PC-3 (cell line): ENCODE measurements around the gene BHLHA15. TPM values are rescaled to one million over a fixed set of nuclear protein-coding genes. Genes with fewer than 3 reads are reported as not detected.

Experiments
- ATAC-seq: fragments of 200-7000 bp; cut with Tn5 transposase; 2 replicates; pipeline ENCODE4 v1.9.1; 2020; ENCODE audit warnings: mild to moderate bottlenecking, moderate library complexity
- BruUV-seq: library from RNA; stranded (reverse); fragments of 400-500 nt; replicated peaks from 2 replicates; lab custom pipeline; 2021; lab: Mats Ljungman, UMichigan
- CTCF ChIA-PET: fragments of 300-600 bp; sonication (Branson Sonifier 250); formaldehyde crosslinking; loops from one replicate; lab custom pipeline; 2022; ENCODE audit warnings: antibody characterized with exemption; lab: Charles Lee
- POLR2A ChIA-PET: fragments of 300-600 bp; sonication (Branson Sonifier 250); formaldehyde crosslinking; loops from one replicate; lab custom pipeline; 2022; ENCODE audit warnings: antibody characterized with exemption; ENCODE audit not compliant: unreplicated experiment; lab: Charles Lee
- DNase-seq: peaks from one replicate; pipeline ENCODE4 v3.0.0-alpha.2; 2015
- H2AFZ ChIP-seq: fragments of 300-600 bp; sonication (generic); 2 replicates; pipeline ENCODE4 v1.6.0; 2016; ENCODE audit warnings: antibody characterized with exemption, low read length
- H3F3A ChIP-seq: fragments of 300-600 bp; sonication (generic); one replicate; pipeline ENCODE4 v1.6.0; 2017; ENCODE audit warnings: antibody characterized with exemption, low read length, control low read depth, mild to moderate bottlenecking; ENCODE audit not compliant: unreplicated experiment
- H3K27ac ChIP-seq: fragments of 300-600 bp; sonication (generic); 2 replicates; pipeline ENCODE4 v1.5.1; 2016; ENCODE audit warnings: mild to moderate bottlenecking, low read length
- H3K27me3 ChIP-seq: fragments of 300-600 bp; sonication (generic); 2 replicates; pipeline ENCODE4 v1.6.1; 2016; ENCODE audit warnings: low read length, mixed read lengths
- H3K36me3 ChIP-seq: fragments of 300-600 bp; sonication (generic); 2 replicates; pipeline ENCODE4 v1.6.1; 2016; ENCODE audit warnings: low read depth, mixed run types, low read length, mixed read lengths
- H3K4me1 ChIP-seq: fragments of 300-600 bp; sonication (generic); 2 replicates; pipeline ENCODE4 v1.5.1; 2016; ENCODE audit warnings: low read length; ENCODE audit not compliant: insufficient read depth
- H3K4me2 ChIP-seq: fragments of 300-600 bp; sonication (generic); 2 replicates; pipeline ENCODE4 v1.6.0; 2016; ENCODE audit warnings: low read length
- H3K4me3 ChIP-seq: fragments of 300-600 bp; sonication (generic); 2 replicates; pipeline ENCODE4 v1.5.1; 2016; ENCODE audit warnings: mild to moderate bottlenecking, low read length, mixed read lengths
- H3K79me2 ChIP-seq: fragments of 300-600 bp; sonication (generic); 2 replicates; pipeline ENCODE4 v1.6.1; 2017; ENCODE audit warnings: low read length, mixed read lengths
- H3K9ac ChIP-seq: fragments of 300-600 bp; sonication (generic); 2 replicates; pipeline ENCODE4 v1.6.0; 2016; ENCODE audit warnings: mild to moderate bottlenecking, low read length
- H3K9me2 ChIP-seq: fragments of 300-600 bp; sonication (generic); replicated peaks from 2 replicates; pipeline ENCODE4 v1.6.1; 2016; ENCODE audit warnings: mixed run types, low read length, mixed read lengths
- H3K9me3 ChIP-seq: fragments of 300-600 bp; sonication (generic); 2 replicates; pipeline ENCODE4 v1.6.1; 2016; ENCODE audit warnings: low read length, mixed read lengths
- H4K20me1 ChIP-seq: fragments of 300-600 bp; sonication (generic); 2 replicates; pipeline ENCODE4 v1.6.1; 2016; ENCODE audit warnings: low read length, mixed read lengths
- CTCF ChIP-seq: fragments of 300-600 bp; sonication (generic); conservative IDR thresholded peaks from 2 replicates; pipeline ENCODE4 v1.5.1; 2017; ENCODE audit warnings: antibody characterized with exemption, low read depth, mild to moderate bottlenecking, low read length
- EZH2 ChIP-seq: fragments of 300-600 bp; sonication (generic); IDR thresholded peaks from one replicate; pipeline ENCODE4 v1.6.1; 2017; ENCODE audit warnings: antibody characterized with exemption, mild to moderate bottlenecking, low read length; ENCODE audit not compliant: unreplicated experiment
- EZH2phosphoT487 ChIP-seq: fragments of 300-600 bp; sonication (generic); IDR thresholded peaks from 2 replicates; pipeline ENCODE4 v1.6.1; 2018; ENCODE audit warnings: mild to moderate bottlenecking, antibody characterized with exemption, low read length, borderline replicate concordance
- intact Hi-C: fragments of 100-400 bp; cut with micrococcal nuclease; formaldehyde crosslinking; loops from 2 replicates; pipeline ENCODE4 v1.9.0; 2023
- total RNA-seq: library from RNA; depleted of rRNA; stranded (reverse); fragments of >200 nt; gene quantifications from 2 replicates; pipeline ENCODE4 v1.2.3, GENCODE V29; 2014

The BHLHA15 gene
- total RNA-seq, 1 experiment from 2014 or later: 12.0 TPM

GRCh38 chr7:98215561-98216495, 4.6 kb downstream of the BHLHA15 start:
- no peak overlapping the region for H3K4me3 ChIP-seq
- intact Hi-C loops: no loop called here
- DNase-seq: no peak
- H3K9ac ChIP-seq: no peak overlapping the region
- no peak overlapping the region for H2AFZ ChIP-seq
- TF ChIP-seq CTCF (no peak), EZH2 (no peak), EZH2phosphoT487 (no peak)
- H3K36me3 ChIP-seq: no peaks in the 10 kb centered on the region
- no peaks in the 10 kb centered on the region for H4K20me1 ChIP-seq
- H3K9me3 ChIP-seq: no peaks in the 10 kb centered on the region
- H3F3A ChIP-seq: no peaks in the 10 kb centered on the region
- ATAC-seq: no peak
- H3K9me2 ChIP-seq: no peaks in the 10 kb centered on the region
- H3K27me3 ChIP-seq: no peaks in the 10 kb centered on the region
- ChIA-PET POLR2A (interaction anchor here (0.6 kb wide), 1 partner anchor 153 kb away, joined by 18 read pairs; no protein-coding TSS in a partner anchor), CTCF (no interaction called here)
- H3K79me2 ChIP-seq: no peaks in the 10 kb centered on the region
- H3K27ac ChIP-seq: no peak overlapping the region
- H3K4me2 ChIP-seq: no peak overlapping the region
- TSS peak; percentile 35 for BruUV-seq
- H3K4me1 ChIP-seq: no peaks in the 10 kb centered on the region

GRCh38 chr7:98216941-98217622, 5.8 kb downstream of the BHLHA15 start:
- no peaks in the 10 kb centered on the region for H3K9me2 ChIP-seq
- CTCF ChIA-PET: no interaction called here
- H3K79me2 ChIP-seq: no peaks in the 10 kb centered on the region
- intact Hi-C loops: no loop called here
- no peak overlapping the region for H3K27ac ChIP-seq
- no peak for ATAC-seq
- H3K36me3 ChIP-seq: no peaks in the 10 kb centered on the region
- no peak overlapping the region for H2AFZ ChIP-seq
- BruUV-seq: no TSS peak
- no peak overlapping the region for H3K4me2 ChIP-seq
- no peak for DNase-seq
- no peak overlapping the region for H3K9ac ChIP-seq
- H3K4me3 ChIP-seq: no peak overlapping the region
- H4K20me1 ChIP-seq: no peaks in the 10 kb centered on the region
- no peaks in the 10 kb centered on the region for H3F3A ChIP-seq
- no peaks in the 10 kb centered on the region for H3K9me3 ChIP-seq
- TF ChIP-seq EZH2: no peak
- TF ChIP-seq CTCF: no peak
- TF ChIP-seq EZH2phosphoT487: no peak
- H3K27me3 ChIP-seq: no peaks in the 10 kb centered on the region
- no peaks in the 10 kb centered on the region for H3K4me1 ChIP-seq
- POLR2A ChIA-PET: no interaction called here
